ENCODE results near the gene RPS6KA5. TPM values are rescaled to one million over a fixed set of nuclear protein-coding genes. Genes with fewer than 3 reads are reported as not detected.
"Not testable (repeated sequence)": the region's sequence is repeated elsewhere in the genome, so short reads cannot be mapped to it uniquely, and the experiment has no call there.

RPS6KA5 gene
- total and polyA plus RNA-seq, 8 donors, result 4.2 to 10.8 (median 9.2) TPM

DNA sequence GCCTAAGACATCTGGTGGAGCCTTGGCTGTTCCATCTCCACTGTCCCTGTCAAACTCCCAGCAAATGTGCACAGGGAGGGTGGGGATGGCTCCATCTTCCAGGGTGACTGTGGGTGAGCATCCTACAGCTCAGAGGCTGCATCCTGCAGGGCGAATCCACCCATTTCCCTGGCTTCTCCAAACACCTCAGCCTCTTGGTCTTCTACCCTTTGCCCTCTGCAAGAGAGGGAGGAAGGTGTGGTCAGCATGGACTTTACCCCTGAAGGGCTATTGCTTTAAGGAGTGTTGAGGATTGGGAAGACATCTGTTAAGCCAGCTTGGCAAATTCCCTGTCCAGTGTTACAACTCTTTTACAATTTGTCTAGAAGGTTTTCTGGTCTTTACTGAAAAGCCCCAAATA, 30.3 kb upstream of the RPS6KA5 start:
- no peaks in the 10 kb centered on the region for H3K36me3 ChIP-seq
- TF ChIP-seq CTCF (IDR thresholded peaks at IDR 0.05), result no peak
- H3K4me3 ChIP-seq, result no peak overlapping the region
- no peak overlapping the region for H3K27ac ChIP-seq
- ATAC-seq, result no peak
- DNase-seq, result no peak
- intact Hi-C loops (cut with DNase I), result no loop called here
- H3K4me1 ChIP-seq, result no peaks in the 10 kb centered on the region
- no peaks in the 10 kb centered on the region for H3K9me3 ChIP-seq
- H3K27me3 ChIP-seq, result no peaks in the 10 kb centered on the region

DNA sequence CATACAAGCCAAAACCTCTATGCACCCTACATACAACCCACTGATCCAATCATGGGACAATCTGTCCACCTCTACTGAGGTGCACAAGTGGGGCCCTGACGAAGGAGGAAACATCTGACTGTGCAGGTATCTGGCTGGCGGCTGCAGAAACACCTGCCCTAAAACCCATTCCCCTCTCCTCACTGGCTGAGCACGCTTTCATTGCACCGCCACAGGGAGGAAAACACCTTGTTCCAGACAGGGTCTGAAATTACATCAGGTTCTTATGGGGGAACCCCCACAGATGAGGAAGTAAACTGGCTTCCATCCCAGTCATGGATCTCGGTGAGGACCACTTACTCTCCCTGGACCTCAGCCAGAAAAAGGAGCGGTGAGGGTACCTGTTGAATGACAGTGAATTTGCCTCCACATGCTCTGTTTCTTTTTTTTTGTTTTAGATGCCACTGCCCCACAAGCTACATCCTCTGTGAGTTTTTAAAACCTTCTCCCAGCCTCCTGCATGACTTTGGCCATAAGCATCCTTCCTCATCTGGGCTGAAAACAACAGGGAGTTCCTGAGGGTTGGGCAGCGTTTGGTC, 29.6 kb upstream of the RPS6KA5 start:
- TF ChIP-seq CTCF (IDR thresholded peaks at IDR 0.05), result no peak
- H3K27me3 ChIP-seq, result no peaks in the 10 kb centered on the region

DNA sequence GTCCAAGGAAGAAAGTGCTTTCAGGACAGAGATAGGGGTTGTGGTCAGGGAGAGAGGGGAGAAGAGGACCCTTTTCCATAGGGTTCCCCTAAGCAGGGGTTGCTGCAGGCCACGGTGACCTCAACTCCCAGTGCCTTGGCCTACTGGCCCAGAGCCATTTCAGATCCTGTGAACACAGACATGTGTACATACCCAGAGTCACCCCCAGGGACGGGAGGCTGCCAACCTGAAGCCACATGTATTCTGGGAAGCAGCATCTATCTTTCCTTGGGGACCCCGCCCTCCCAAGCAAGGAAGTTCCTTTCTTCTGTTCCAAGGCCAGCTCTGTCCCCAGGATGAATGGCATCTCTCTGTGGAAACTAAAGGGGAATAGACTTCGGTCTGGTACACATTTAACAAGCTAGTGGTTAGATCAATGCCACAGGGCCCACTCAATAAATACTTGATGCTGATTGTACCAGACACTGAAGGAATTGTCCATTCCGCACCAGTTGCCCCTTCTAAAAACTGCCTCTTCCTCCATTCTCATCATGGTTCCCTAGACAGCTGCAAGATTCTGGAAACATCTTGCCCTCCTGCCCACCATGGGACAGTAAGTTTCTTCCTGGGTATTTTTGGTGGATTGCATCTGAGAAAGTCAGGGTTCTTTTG, 28.3 kb upstream of the RPS6KA5 start:
- Histone ChIP-seq H3K4me3 (no peak overlapping the region), H3K36me3 (no peaks in the 10 kb centered on the region), H3K27me3 (no peaks in the 10 kb centered on the region), H3K27ac (no peak overlapping the region), H3K9me3 (no peaks in the 10 kb centered on the region), H3K4me1 (no peaks in the 10 kb centered on the region)
- TF ChIP-seq CTCF (IDR thresholded peaks at IDR 0.05), result no peak
- intact Hi-C loops (cut with DNase I), result no loop called here
- DNase-seq (no peak), ATAC-seq (no peak)

More for the DNA sequence above, 29.6 kb upstream of the RPS6KA5 start:
- ATAC-seq (no peak), DNase-seq (no peak)
- intact Hi-C loops (cut with DNase I), result no loop called here
- Histone ChIP-seq H3K9me3 (no peaks in the 10 kb centered on the region), H3K4me3 (no peak overlapping the region), H3K4me1 (no peaks in the 10 kb centered on the region), H3K36me3 (no peaks in the 10 kb centered on the region), H3K27ac (no peak overlapping the region)

GRCh38 chr14:91087470-91087869, 27.0 kb upstream of the RPS6KA5 start:
- H3K27ac ChIP-seq; H3K36me3 ChIP-seq; DNase-seq; H3K9me3 ChIP-seq; H3K27me3 ChIP-seq; H3K4me1 ChIP-seq; H3K4me3 ChIP-seq; intact Hi-C loops (cut with DNase I): not testable (repeated sequence)
- peak; percentile 29 for ATAC-seq

DNA sequence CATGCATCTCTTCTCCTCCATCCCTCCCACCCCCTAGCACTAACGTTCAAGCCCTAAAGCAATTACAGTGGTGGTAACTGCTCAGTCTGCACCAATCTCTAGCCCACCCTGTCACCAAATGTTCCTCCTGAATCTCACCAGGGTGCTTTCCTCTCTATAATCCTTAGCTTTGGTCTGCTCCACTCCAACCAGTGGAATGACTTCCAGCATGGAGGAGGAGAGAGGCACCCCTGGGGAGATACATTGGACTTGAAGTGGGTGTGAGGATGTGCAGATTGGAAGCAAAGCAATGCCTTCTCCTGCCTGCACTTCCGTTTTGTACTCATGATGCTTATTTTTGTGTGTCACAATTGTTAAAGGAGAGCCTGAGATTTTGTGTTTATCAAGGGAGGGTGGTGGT, 24.1 kb upstream of the RPS6KA5 start:
- DNase-seq, result no peak
- no peak for ATAC-seq
- Histone ChIP-seq H3K36me3 (no peaks in the 10 kb centered on the region), H3K27me3 (no peaks in the 10 kb centered on the region), H3K4me1 (no peaks in the 10 kb centered on the region), H3K27ac (no peak overlapping the region), H3K4me3 (no peak overlapping the region), H3K9me3 (no peaks in the 10 kb centered on the region)
- intact Hi-C loops (cut with DNase I), result no loop called here
- TF ChIP-seq CTCF (IDR thresholded peaks at IDR 0.05), result no peak

- TF ChIP-seq CTCF (IDR thresholded peaks at IDR 0.05), result no peak
- Histone ChIP-seq H3K4me3 (no peak overlapping the region), H3K27ac (no peak overlapping the region), H3K27me3 (no peaks in the 10 kb centered on the region), H3K4me1 (no peaks in the 10 kb centered on the region), H3K9me3 (no peaks in the 10 kb centered on the region), H3K36me3 (no peaks in the 10 kb centered on the region)
- intact Hi-C loops (cut with DNase I), result no loop called here
- ATAC-seq, result no peak
- DNase-seq, result no peak
These were observed 21.8 kb upstream of the RPS6KA5 start for GRCh38 chr14:91082282-91082681.
